GM23248 (cell line): ENCODE measurements around the gene TMEM260. TPM values are rescaled to one million over a fixed set of nuclear protein-coding genes. Genes with fewer than 3 reads are reported as not detected.
A peak's percentile ranks its signal among the peaks of the same experiment; 100 is the strongest.

Source experiments
- DNase-seq: peaks from one replicate; pipeline ENCODE4 v3.0.0-alpha.2; 2015
- H2AFZ ChIP-seq: fragments of 200-600 bp; sonication (generic); 2 replicates; pipeline ENCODE4 v1.6.1; 2016; ENCODE audit warnings: antibody characterized with exemption
- H3F3A ChIP-seq: fragments of 200-600 bp; sonication (generic); 2 replicates; pipeline ENCODE4 v1.6.1; 2016; ENCODE audit warnings: mild to moderate bottlenecking, antibody characterized with exemption, mixed run types; ENCODE audit not compliant: insufficient read depth
- H3K27ac ChIP-seq: fragments of 200-600 bp; sonication (generic); 2 replicates; pipeline ENCODE4 v1.5.1; 2016; ENCODE audit warnings: mild to moderate bottlenecking
- H3K27me3 ChIP-seq: fragments of 200-600 bp; sonication (generic); replicated peaks from 2 replicates; pipeline ENCODE4 v1.6.1; 2016; ENCODE audit warnings: mild to moderate bottlenecking; ENCODE audit not compliant: insufficient read depth
- H3K36me3 ChIP-seq: fragments of 200-600 bp; sonication (generic); 2 replicates; pipeline ENCODE4 v1.6.1; 2016; ENCODE audit warnings: low read depth, mild to moderate bottlenecking
- H3K4me1 ChIP-seq: fragments of 200-600 bp; sonication (generic); 2 replicates; pipeline ENCODE4 v1.6.1; 2016; ENCODE audit warnings: mild to moderate bottlenecking; ENCODE audit not compliant: insufficient read depth
- H3K4me2 ChIP-seq: fragments of 200-600 bp; sonication (generic); one replicate; pipeline ENCODE4 v1.6.1; 2016; ENCODE audit warnings: mild to moderate bottlenecking; ENCODE audit not compliant: unreplicated experiment
- H3K4me3 ChIP-seq: fragments of 200-600 bp; sonication (generic); 2 replicates; pipeline ENCODE4 v1.5.1; 2016; ENCODE audit warnings: mild to moderate bottlenecking
- H3K79me2 ChIP-seq: fragments of 200-600 bp; sonication (generic); 2 replicates; pipeline ENCODE4 v1.6.1; 2016; ENCODE audit warnings: mild to moderate bottlenecking; ENCODE audit not compliant: insufficient read depth
- H3K9ac ChIP-seq: fragments of 200-600 bp; sonication (generic); 2 replicates; pipeline ENCODE4 v1.6.1; 2016; ENCODE audit warnings: mild to moderate bottlenecking
- H3K9me2 ChIP-seq: fragments of 200-600 bp; sonication (generic); 2 replicates; pipeline ENCODE4 v1.6.1; 2016; ENCODE audit warnings: mixed run types, mild to moderate bottlenecking, moderate library complexity; ENCODE audit not compliant: insufficient read depth
- H3K9me3 ChIP-seq: fragments of 200-600 bp; sonication (generic); one replicate; pipeline ENCODE4 v1.6.1; 2017; ENCODE audit warnings: low read depth
- H4K20me1 ChIP-seq: fragments of 200-600 bp; sonication (generic); 2 replicates; pipeline ENCODE4 v1.6.0; 2016; ENCODE audit not compliant: insufficient read depth
- EZH2 ChIP-seq: fragments of 200-600 bp; sonication (generic); IDR thresholded peaks from 2 replicates; pipeline ENCODE4 v1.6.1; 2018; ENCODE audit warnings: antibody characterized with exemption, mild to moderate bottlenecking; ENCODE audit not compliant: insufficient read depth, poor library complexity, severe bottlenecking
- EZH2phosphoT487 ChIP-seq: fragments of 200-600 bp; sonication (generic); IDR thresholded peaks from 2 replicates; pipeline ENCODE4 v1.6.1; 2018; ENCODE audit warnings: antibody characterized with exemption, moderate library complexity, mild to moderate bottlenecking, low read depth; ENCODE audit not compliant: insufficient read depth
- WGBS, 2 experiments: methylation state at CpG; one replicate each; pipeline ENCODE4 v1.1.6; 2015 to 2017; ENCODE audit warnings: low lambda C conversion rate in 2 of 2, low coverage in 1 of 2; ENCODE audit errors: missing lambda C conversion rate in 2 of 2; 5-methylcytosine and 5-hydroxymethylcytosine counted together
- in situ Hi-C: fragments of 300-500 bp; cut with MboI; formaldehyde crosslinking; loops from 2 replicates; pipeline ENCODE4 v1.15.0; 2020
- polyA plus RNA-seq: library from polyadenylated mRNA; unstranded; fragments of >200 nt; fragmentation: Nextera tagmentation; extraction: Ambion mirVana; gene quantifications from 2 replicates; pipeline ENCODE4 v1.2.1, GENCODE V29; 2016
- total RNA-seq: library from RNA; depleted of rRNA; stranded (reverse); fragments of >200 nt; shearing (Covaris generic); gene quantifications from 2 replicates; pipeline ENCODE4 v1.2.3, GENCODE V29; 2014

Gene TMEM260
- total and polyA plus RNA-seq, 2 experiments from 2014 or later, result 14.2 to 19.6 TPM

DNA sequence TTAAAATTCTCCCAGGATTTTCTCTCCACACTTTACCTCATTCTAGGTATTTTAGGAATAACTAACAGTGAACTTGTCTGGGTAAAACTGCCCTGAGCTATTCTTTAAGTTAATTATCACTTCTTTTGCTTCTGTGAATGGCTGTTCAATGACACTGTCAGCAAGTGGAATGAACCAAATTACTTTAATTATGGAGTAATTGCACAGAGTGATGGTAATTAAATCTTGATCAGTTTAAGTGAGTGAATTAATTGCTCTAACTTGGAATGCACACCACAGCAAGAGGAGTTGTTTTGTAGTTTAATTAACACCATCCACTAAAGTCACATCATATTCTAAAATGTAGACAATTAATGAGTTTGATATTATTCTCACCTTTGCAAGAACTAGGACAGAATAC, 36.2 kb upstream of the TMEM260 start:
- H3K4me3 ChIP-seq, result no peak overlapping the region
- H3K9ac ChIP-seq, result no peak overlapping the region
- H3K27ac ChIP-seq, result no peak overlapping the region
- TF ChIP-seq EZH2phosphoT487, result no peak
- TF ChIP-seq EZH2, result no peak
- H3F3A ChIP-seq, result no peaks in the 10 kb centered on the region
- no peak for DNase-seq
- H3K4me1 ChIP-seq, result no peaks in the 10 kb centered on the region
- H3K4me2 ChIP-seq, result no peak overlapping the region
- no peaks in the 10 kb centered on the region for H3K36me3 ChIP-seq
- H3K27me3 ChIP-seq, result peaks cover 8% of the 10 kb centered on the region; the same call in 1 of the 2 replicates
- H4K20me1 ChIP-seq, result no peaks in the 10 kb centered on the region
- H2AFZ ChIP-seq, result no peak overlapping the region
- H3K79me2 ChIP-seq, result no peaks in the 10 kb centered on the region
- in situ Hi-C loops, result no loop called here
- no peaks in the 10 kb centered on the region for H3K9me2 ChIP-seq
- H3K9me3 ChIP-seq, result no peaks in the 10 kb centered on the region

DNA sequence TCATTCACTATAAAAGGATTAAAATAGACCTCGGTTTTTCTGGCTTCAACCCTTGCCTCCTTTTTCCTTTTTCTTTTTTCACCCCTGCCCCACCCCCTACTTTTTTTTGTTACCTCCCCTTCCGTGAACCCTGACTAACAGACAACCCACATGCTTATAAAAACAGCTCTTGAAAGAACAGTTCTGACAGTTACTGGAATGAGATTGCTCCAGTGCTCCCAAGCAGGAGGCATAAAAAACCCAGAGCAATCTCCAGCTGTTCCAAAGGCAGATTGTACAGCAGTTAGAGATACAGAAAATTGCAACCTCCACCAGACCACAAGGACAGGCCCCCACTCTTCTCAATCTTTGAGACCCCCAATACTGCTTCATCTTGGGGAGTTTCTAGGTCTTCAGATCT, 29.9 kb upstream of the TMEM260 start:
- no peak overlapping the region for H3K4me3 ChIP-seq
- H3K4me1 ChIP-seq, result no peaks in the 10 kb centered on the region
- no peak overlapping the region for H3K27ac ChIP-seq
- TF ChIP-seq EZH2, result no peak
- TF ChIP-seq EZH2phosphoT487, result no peak
- 0 to 6% methylated on average over 2 of the region's 2 CpGs for WGBS, 2 experiments
- H4K20me1 ChIP-seq, result no peaks in the 10 kb centered on the region
- peaks cover 12% of the 10 kb centered on the region for H3K27me3 ChIP-seq
- no peak overlapping the region for H3K9ac ChIP-seq
- in situ Hi-C loops, result no loop called here
- H3K36me3 ChIP-seq, result no peaks in the 10 kb centered on the region
- DNase-seq, result no peak
- no peak overlapping the region for H2AFZ ChIP-seq
- no peaks in the 10 kb centered on the region for H3F3A ChIP-seq
- H3K79me2 ChIP-seq, result no peaks in the 10 kb centered on the region
- H3K9me3 ChIP-seq, result no peaks in the 10 kb centered on the region
- no peaks in the 10 kb centered on the region for H3K9me2 ChIP-seq
- H3K4me2 ChIP-seq, result no peak overlapping the region

DNA sequence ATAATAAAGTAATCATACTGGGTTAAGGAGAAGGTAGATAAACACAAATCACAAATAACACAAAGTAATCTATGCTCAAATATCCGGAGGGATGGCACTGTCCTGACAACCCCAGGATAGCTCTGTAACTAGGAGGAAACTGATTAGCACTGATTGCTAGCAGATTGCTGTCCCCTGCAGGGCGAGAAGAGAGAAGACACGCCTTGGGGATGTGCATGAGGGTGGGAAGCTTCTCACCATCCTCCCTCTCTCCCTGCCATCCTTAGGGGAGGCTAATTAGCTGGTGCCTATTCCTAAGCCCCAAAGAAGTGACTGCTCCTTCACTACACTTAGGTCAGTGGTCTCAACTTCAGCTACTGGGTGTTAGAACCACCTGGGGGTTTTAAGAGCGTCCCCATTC, 27.0 kb upstream of the TMEM260 start:
- in situ Hi-C loops, result no loop called here
- no peak overlapping the region for H3K9ac ChIP-seq
- H3K27me3 ChIP-seq, result peaks cover 5% of the 10 kb centered on the region; the same call in 1 of the 2 replicates
- no peak overlapping the region for H3K4me2 ChIP-seq
- H4K20me1 ChIP-seq, result no peaks in the 10 kb centered on the region
- TF ChIP-seq EZH2 (no peak), EZH2phosphoT487 (no peak)
- H3K27ac ChIP-seq, result no peak overlapping the region
- no peak overlapping the region for H2AFZ ChIP-seq
- no peaks in the 10 kb centered on the region for H3K9me3 ChIP-seq
- no peak for DNase-seq
- H3K36me3 ChIP-seq, result no peaks in the 10 kb centered on the region
- H3F3A ChIP-seq, result no peaks in the 10 kb centered on the region
- H3K9me2 ChIP-seq, result no peaks in the 10 kb centered on the region
- H3K79me2 ChIP-seq, result no peaks in the 10 kb centered on the region
- WGBS, 2 experiments, result 5 to 7% methylated on average over 4 of the region's 4 CpGs
- H3K4me3 ChIP-seq, result no peak overlapping the region
- H3K4me1 ChIP-seq, result no peaks in the 10 kb centered on the region

DNA sequence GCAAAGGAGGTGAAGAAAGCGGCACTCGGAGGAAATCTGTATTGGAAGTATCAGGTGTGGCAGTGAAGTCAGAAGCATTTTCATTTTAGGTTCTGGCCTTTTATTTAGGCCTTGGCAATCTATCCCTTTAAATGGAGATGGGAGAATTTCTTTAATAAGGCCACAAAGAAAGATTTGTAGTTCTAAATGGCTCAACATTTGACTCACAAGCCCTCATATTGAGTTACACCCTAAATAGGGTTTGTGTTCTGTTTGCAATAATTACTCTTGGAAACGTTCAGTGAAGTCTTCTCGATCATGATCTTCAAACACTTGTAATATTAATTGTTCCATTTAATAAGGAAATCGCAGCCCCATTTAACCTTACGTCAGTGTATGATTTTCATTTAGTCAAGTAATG, 25.3 kb upstream of the TMEM260 start:
- Histone ChIP-seq H3K36me3 (no peaks in the 10 kb centered on the region), H3K4me1 (no peaks in the 10 kb centered on the region), H3K79me2 (no peaks in the 10 kb centered on the region), H3K9me2 (no peaks in the 10 kb centered on the region), H3K9me3 (no peaks in the 10 kb centered on the region), H3K27ac (no peak overlapping the region), H3K4me2 (no peak overlapping the region), H3K9ac (no peak overlapping the region), H3K4me3 (no peak overlapping the region), H2AFZ (no peak overlapping the region), H4K20me1 (no peaks in the 10 kb centered on the region), H3K27me3 (no peaks in the 10 kb centered on the region; the same call in 1 of the 2 replicates), H3F3A (no peaks in the 10 kb centered on the region)
- DNase-seq, result no peak
- 49 to 51% methylated on average over 6 of the region's 6 CpGs for WGBS, 2 experiments
- in situ Hi-C loops, result no loop called here
- TF ChIP-seq EZH2phosphoT487 (no peak), EZH2 (no peak)

DNA sequence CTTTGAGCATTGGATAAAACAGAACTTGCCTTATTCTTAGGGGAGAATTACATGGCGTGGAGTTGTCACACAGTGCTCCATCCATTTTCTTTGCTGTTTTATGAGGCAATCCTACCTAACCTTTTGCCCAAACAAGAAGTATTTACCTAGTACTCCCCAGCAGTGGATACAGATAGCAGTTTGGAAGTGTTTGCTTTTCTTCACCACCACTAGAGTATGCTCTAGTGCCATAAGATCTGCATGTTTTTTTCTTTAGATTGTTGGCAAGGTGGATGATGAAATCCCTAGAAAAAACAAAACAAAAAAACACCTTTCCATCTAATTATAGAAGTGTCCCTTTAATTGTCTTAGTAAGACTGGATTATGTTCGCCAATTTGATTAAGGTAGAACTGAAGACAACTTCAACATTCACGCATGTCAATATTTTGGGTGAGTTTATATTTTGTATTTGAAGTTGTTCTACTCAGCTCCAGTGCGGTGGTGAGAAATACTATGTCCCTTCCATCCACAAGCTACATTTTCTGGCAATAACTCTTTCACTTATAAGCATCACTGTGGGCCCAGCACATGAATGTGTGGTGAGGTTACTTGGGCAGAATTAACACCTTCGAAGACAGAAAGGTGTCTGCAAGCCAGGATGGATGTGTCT, 23.6 kb upstream of the TMEM260 start:
- TF ChIP-seq EZH2phosphoT487, result no peak
- TF ChIP-seq EZH2, result no peak
- H2AFZ ChIP-seq, result no peak overlapping the region
- no peaks in the 10 kb centered on the region for H4K20me1 ChIP-seq
- 42 to 43% methylated on average over 5 of the region's 5 CpGs for WGBS, 2 experiments
- H3K4me1 ChIP-seq, result no peaks in the 10 kb centered on the region
- no peaks in the 10 kb centered on the region for H3F3A ChIP-seq
- no peaks in the 10 kb centered on the region for H3K79me2 ChIP-seq
- no peaks in the 10 kb centered on the region; the same call in 1 of the 2 replicates for H3K27me3 ChIP-seq
- DNase-seq, result peak; percentile 38
- H3K9me3 ChIP-seq, result no peaks in the 10 kb centered on the region
- H3K27ac ChIP-seq, result no peak overlapping the region
- in situ Hi-C loops, result no loop called here
- no peak overlapping the region for H3K4me3 ChIP-seq
- H3K9me2 ChIP-seq, result no peaks in the 10 kb centered on the region
- no peak overlapping the region for H3K4me2 ChIP-seq
- no peaks in the 10 kb centered on the region for H3K36me3 ChIP-seq
- H3K9ac ChIP-seq, result no peak overlapping the region
